Measurements from ENCODE around the gene PROKR1. TPM values are rescaled to one million over a fixed set of nuclear protein-coding genes. Genes with fewer than 3 reads are reported as not detected.

The PROKR1 gene
- polyA plus RNA-seq, 1 donor from 2014 or later = 0.06 TPM

DNA sequence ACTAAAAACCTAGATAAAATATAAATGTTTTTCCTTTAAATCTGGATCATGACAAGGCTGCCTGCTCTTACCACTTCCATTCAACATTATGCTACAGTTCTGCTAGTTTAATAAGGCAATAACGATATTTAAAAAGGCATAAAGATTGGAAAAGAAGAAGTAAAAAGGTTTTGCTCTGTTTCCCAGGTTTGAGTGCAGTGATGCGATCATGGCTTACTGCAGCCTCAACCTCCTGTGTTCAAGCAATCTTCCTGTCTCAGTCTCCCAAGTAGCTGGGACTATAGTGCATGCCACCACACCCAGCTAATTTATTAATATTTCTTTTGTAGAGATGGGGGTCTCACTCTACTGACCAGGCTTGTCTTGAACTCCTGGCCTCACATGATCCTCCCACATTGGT lies 40.8 kb downstream of the PROKR1 start:
- Histone ChIP-seq H3K27me3 (ENCODE audit: insufficient read depth, low read depth, low read length) (no peaks in the 10 kb centered on the region), H3K9ac (ENCODE audit: low read length) (no peak overlapping the region), H3K4me2 (ENCODE audit: low read length) (no peak overlapping the region), H3K27ac (ENCODE audit: low read length) (no peak overlapping the region), H4K20me1 (ENCODE audit: insufficient read depth) (no peaks in the 10 kb centered on the region), H3F3A (ENCODE audit: insufficient read depth, low read length, poor library complexity, severe bottlenecking) (no peaks in the 10 kb centered on the region), H3K9me2 (ENCODE audit: insufficient read depth, low read length) (no peaks in the 10 kb centered on the region), H3K36me3 (ENCODE audit: insufficient read depth, low read length) (no peaks in the 10 kb centered on the region), H3K79me2 (replicated peaks; ENCODE audit: insufficient read depth, low read length) (no peaks in the 10 kb centered on the region), H2AFZ (ENCODE audit: low read depth, low read length) (no peak overlapping the region), H3K4me3 (ENCODE audit: low read length) (no peak overlapping the region), H3K9me3 (ENCODE audit: low read length) (no peaks in the 10 kb centered on the region)
- TF ChIP-seq TAF1 (IDR thresholded peaks at IDR 0.05; ENCODE audit: low read depth) (no peak), EZH2 (IDR thresholded peaks at IDR 0.05; ENCODE audit: borderline replicate concordance, insufficient read depth, low read length, poor library complexity, severe bottlenecking) (no peak), SMC3 (conservative IDR thresholded peaks at IDR 0.05; ENCODE audit: poor library complexity) (no peak), POLR2AphosphoS5 (IDR thresholded peaks at IDR 0.05) (no peak), EP300 (conservative IDR thresholded peaks at IDR 0.05; ENCODE audit: poor library complexity, severe bottlenecking) (no peak), MXI1 (conservative IDR thresholded peaks at IDR 0.05; ENCODE audit: poor library complexity, severe bottlenecking) (no peak), RAD21 (conservative IDR thresholded peaks at IDR 0.05) (no peak)
- TF ChIP-seq, protein P1, sequence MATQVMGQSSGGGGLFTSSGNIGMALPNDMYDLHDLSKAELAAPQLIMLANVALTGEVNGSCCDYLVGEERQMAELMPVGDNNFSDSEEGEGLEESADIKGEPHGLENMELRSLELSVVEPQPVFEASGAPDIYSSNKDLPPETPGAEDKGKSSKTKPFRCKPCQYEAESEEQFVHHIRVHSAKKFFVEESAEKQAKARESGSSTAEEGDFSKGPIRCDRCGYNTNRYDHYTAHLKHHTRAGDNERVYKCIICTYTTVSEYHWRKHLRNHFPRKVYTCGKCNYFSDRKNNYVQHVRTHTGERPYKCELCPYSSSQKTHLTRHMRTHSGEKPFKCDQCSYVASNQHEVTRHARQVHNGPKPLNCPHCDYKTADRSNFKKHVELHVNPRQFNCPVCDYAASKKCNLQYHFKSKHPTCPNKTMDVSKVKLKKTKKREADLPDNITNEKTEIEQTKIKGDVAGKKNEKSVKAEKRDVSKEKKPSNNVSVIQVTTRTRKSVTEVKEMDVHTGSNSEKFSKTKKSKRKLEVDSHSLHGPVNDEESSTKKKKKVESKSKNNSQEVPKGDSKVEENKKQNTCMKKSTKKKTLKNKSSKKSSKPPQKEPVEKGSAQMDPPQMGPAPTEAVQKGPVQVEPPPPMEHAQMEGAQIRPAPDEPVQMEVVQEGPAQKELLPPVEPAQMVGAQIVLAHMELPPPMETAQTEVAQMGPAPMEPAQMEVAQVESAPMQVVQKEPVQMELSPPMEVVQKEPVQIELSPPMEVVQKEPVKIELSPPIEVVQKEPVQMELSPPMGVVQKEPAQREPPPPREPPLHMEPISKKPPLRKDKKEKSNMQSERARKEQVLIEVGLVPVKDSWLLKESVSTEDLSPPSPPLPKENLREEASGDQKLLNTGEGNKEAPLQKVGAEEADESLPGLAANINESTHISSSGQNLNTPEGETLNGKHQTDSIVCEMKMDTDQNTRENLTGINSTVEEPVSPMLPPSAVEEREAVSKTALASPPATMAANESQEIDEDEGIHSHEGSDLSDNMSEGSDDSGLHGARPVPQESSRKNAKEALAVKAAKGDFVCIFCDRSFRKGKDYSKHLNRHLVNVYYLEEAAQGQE (IDR thresholded peaks at IDR 0.05; ENCODE audit: borderline replicate concordance) = no peak
- TF ChIP-seq, protein P2, sequence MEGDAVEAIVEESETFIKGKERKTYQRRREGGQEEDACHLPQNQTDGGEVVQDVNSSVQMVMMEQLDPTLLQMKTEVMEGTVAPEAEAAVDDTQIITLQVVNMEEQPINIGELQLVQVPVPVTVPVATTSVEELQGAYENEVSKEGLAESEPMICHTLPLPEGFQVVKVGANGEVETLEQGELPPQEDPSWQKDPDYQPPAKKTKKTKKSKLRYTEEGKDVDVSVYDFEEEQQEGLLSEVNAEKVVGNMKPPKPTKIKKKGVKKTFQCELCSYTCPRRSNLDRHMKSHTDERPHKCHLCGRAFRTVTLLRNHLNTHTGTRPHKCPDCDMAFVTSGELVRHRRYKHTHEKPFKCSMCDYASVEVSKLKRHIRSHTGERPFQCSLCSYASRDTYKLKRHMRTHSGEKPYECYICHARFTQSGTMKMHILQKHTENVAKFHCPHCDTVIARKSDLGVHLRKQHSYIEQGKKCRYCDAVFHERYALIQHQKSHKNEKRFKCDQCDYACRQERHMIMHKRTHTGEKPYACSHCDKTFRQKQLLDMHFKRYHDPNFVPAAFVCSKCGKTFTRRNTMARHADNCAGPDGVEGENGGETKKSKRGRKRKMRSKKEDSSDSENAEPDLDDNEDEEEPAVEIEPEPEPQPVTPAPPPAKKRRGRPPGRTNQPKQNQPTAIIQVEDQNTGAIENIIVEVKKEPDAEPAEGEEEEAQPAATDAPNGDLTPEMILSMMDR (IDR thresholded peaks at IDR 0.05; ENCODE audit: poor library complexity, severe bottlenecking) = no peak

DNA sequence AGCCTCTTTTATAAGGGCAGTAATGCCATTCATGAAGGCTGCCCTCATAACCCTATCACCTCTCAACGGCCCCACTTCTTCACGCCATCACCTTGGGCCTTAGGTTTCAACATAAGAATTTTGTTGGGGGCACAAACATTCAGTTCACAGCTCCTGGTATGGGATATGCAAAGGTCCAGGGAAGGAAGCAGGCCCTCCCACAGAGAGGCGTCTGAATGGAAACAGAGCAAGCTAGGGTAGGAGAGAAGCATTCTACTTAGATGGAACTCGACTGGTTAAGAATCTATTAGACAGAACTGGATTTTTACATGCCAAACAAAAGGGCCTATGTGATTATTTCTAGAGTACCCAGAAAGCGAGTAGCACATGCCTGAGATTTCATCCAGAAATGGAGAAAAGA lies 42.8 kb downstream of the PROKR1 start:
- H4K20me1 ChIP-seq (ENCODE audit: insufficient read depth) = no peaks in the 10 kb centered on the region
- no peaks in the 10 kb centered on the region for H3K9me3 ChIP-seq (ENCODE audit: low read length)
- H2AFZ ChIP-seq (ENCODE audit: low read depth, low read length) = no peak overlapping the region
- no peak overlapping the region for H3K4me3 ChIP-seq (ENCODE audit: low read length)
- H3K27ac ChIP-seq (ENCODE audit: low read length) = no peak overlapping the region
- H3K9ac ChIP-seq (ENCODE audit: low read length) = no peak overlapping the region
- no peak overlapping the region for H3K4me2 ChIP-seq (ENCODE audit: low read length)
- H3K9me2 ChIP-seq (ENCODE audit: insufficient read depth, low read length) = no peaks in the 10 kb centered on the region
- no peaks in the 10 kb centered on the region for H3F3A ChIP-seq (ENCODE audit: insufficient read depth, low read length, poor library complexity, severe bottlenecking)
- no peaks in the 10 kb centered on the region for H3K27me3 ChIP-seq (ENCODE audit: insufficient read depth, low read depth, low read length)
- no peaks in the 10 kb centered on the region for H3K79me2 ChIP-seq (replicated peaks; ENCODE audit: insufficient read depth, low read length)
- TF ChIP-seq EZH2 (IDR thresholded peaks at IDR 0.05; ENCODE audit: borderline replicate concordance, insufficient read depth, low read length, poor library complexity, severe bottlenecking) = no peak
- no peak for TF ChIP-seq POLR2AphosphoS5 (IDR thresholded peaks at IDR 0.05)
- TF ChIP-seq, protein P2 (IDR thresholded peaks at IDR 0.05; ENCODE audit: poor library complexity, severe bottlenecking) = no peak
- TF ChIP-seq RAD21 (conservative IDR thresholded peaks at IDR 0.05) = no peak
- TF ChIP-seq SMC3 (conservative IDR thresholded peaks at IDR 0.05; ENCODE audit: poor library complexity) = no peak
- no peak for TF ChIP-seq TAF1 (IDR thresholded peaks at IDR 0.05; ENCODE audit: low read depth)
- TF ChIP-seq, protein P1 (IDR thresholded peaks at IDR 0.05; ENCODE audit: borderline replicate concordance) = no peak
- no peak for TF ChIP-seq MXI1 (conservative IDR thresholded peaks at IDR 0.05; ENCODE audit: poor library complexity, severe bottlenecking)
- no peak for TF ChIP-seq EP300 (conservative IDR thresholded peaks at IDR 0.05; ENCODE audit: poor library complexity, severe bottlenecking)
- no peaks in the 10 kb centered on the region for H3K36me3 ChIP-seq (ENCODE audit: insufficient read depth, low read length)

Measured in neural cell (in vitro differentiated cells).